ENCODE results near the gene C2orf72.

DNA sequence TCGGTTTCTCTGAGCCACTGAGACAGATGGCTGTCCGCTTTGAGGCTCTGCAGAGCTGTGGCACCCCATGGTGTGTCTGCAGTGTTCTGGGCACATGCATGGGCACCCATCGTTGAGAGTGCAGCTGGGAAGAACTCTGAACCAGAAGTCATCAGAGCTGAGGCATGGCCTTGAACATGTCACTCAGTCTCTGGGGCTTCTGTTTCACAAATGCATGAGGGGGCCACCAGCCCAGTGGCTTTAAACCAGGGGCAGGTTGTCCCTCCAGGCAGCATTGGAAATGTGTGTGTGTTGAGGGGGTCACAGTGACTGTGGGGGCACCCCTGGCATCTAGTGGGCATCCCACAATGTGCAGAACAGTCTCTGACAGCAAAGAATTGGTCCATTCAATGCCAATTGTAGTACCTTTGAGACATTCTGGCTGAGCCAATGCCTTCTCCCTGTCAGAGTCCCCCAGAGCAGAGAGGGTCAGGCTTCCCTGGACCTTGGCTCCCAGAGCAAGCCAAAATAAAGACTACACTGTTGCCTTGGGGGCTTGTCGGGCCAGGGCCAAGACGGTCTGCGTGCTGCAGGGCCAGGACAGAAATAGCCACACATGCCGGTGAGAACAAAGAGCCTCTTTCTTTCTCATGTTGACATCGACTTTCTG lies 10.1 kb downstream of the C2orf72 start:
- TF ChIP-seq, protein P1, sequence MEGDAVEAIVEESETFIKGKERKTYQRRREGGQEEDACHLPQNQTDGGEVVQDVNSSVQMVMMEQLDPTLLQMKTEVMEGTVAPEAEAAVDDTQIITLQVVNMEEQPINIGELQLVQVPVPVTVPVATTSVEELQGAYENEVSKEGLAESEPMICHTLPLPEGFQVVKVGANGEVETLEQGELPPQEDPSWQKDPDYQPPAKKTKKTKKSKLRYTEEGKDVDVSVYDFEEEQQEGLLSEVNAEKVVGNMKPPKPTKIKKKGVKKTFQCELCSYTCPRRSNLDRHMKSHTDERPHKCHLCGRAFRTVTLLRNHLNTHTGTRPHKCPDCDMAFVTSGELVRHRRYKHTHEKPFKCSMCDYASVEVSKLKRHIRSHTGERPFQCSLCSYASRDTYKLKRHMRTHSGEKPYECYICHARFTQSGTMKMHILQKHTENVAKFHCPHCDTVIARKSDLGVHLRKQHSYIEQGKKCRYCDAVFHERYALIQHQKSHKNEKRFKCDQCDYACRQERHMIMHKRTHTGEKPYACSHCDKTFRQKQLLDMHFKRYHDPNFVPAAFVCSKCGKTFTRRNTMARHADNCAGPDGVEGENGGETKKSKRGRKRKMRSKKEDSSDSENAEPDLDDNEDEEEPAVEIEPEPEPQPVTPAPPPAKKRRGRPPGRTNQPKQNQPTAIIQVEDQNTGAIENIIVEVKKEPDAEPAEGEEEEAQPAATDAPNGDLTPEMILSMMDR (IDR thresholded peaks at IDR 0.05), result no peak
- TF ChIP-seq POLR2A (IDR thresholded peaks at IDR 0.05) (no peak), POLR2AphosphoS5 (IDR thresholded peaks at IDR 0.05) (no peak), EP300 (IDR thresholded peaks at IDR 0.05) (no peak)

Measured in suprapubic skin (tissue), 4 donors.